ENCODE data around the gene ASB5. TPM values are rescaled to one million over a fixed set of nuclear protein-coding genes. Genes with fewer than 3 reads are reported as not detected.

The ASB5 gene
- total RNA-seq, 1 donor from 2014 or later: not detected

DNA sequence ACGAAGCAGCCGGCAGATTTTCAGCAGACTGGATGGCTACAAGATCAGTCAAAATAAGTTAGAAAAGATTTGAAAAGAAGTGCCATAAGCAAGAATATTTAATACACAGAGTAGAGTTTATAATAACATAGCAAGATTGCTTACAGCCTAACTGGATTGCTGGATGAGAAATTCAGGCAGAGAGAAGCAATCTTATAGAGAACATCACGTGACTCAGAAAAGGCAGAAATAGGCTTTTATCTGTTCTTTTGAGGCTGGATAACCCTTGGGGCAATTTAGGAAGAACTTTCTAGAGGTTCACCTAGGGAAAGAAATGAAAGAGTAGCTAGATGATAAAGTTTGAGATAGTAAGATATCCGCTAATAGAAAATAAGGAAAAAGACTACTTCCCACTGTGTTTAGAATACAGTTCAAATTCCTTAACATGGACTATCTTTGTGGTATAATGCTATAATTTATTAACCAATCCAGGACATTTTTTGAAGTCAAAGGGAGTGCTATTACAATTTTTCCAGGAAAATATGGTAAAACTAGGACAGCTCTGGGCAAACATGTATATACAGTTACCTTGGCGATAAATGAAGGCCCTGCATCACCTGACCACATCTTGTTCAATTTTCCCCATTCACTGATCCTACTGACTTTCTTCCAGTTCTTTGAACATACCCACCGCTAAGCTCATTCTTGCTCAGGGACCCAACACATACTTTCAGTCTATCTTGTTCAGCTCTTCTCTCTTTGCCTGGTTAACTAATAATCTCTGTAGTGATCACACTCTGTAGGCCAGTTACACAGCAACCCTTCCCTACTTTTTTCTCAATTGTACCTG is 38.0 kb upstream of the ASB5 start:
- peak overlapping the region; percentile 45 for H2AFZ ChIP-seq (replicated peaks)
- H4K20me1 ChIP-seq (ENCODE audit: low read depth): no peaks in the 10 kb centered on the region
- TF ChIP-seq EZH2 (IDR thresholded peaks at IDR 0.05): no peak
- TF ChIP-seq, protein P1, sequence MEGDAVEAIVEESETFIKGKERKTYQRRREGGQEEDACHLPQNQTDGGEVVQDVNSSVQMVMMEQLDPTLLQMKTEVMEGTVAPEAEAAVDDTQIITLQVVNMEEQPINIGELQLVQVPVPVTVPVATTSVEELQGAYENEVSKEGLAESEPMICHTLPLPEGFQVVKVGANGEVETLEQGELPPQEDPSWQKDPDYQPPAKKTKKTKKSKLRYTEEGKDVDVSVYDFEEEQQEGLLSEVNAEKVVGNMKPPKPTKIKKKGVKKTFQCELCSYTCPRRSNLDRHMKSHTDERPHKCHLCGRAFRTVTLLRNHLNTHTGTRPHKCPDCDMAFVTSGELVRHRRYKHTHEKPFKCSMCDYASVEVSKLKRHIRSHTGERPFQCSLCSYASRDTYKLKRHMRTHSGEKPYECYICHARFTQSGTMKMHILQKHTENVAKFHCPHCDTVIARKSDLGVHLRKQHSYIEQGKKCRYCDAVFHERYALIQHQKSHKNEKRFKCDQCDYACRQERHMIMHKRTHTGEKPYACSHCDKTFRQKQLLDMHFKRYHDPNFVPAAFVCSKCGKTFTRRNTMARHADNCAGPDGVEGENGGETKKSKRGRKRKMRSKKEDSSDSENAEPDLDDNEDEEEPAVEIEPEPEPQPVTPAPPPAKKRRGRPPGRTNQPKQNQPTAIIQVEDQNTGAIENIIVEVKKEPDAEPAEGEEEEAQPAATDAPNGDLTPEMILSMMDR (IDR thresholded peaks at IDR 0.05): no peak
- TF ChIP-seq EZH2phosphoT487 (IDR thresholded peaks at IDR 0.05): no peak
- H3K27ac ChIP-seq: no peak overlapping the region
- Mint-ChIP-seq H3K27ac (no peak overlapping the region), H3K4me1 (no peaks in the 10 kb centered on the region), H3K9me3 (no peaks in the 10 kb centered on the region), H3K27me3 (ENCODE audit: insufficient read depth, low read depth) (no peaks in the 10 kb centered on the region), H3K36me3 (no peaks in the 10 kb centered on the region), H3K4me3 (no peak overlapping the region)
- no peak overlapping the region for H3K4me2 ChIP-seq
- no peak overlapping the region for H3K9ac ChIP-seq
- no peaks in the 10 kb centered on the region for H3K36me3 ChIP-seq
- H3K4me1 ChIP-seq: no peaks in the 10 kb centered on the region
- H3K4me3 ChIP-seq: no peak overlapping the region
- no peaks in the 10 kb centered on the region for H3K9me3 ChIP-seq (ENCODE audit: low read depth)
- H3F3A ChIP-seq (ENCODE audit: low read depth): no peaks in the 10 kb centered on the region
- H3K27me3 ChIP-seq: no peaks in the 10 kb centered on the region
- no peak for DNase-seq (ENCODE audit: low spot score)
- no peaks in the 10 kb centered on the region for H3K79me2 ChIP-seq (ENCODE audit: low read depth)

DNA sequence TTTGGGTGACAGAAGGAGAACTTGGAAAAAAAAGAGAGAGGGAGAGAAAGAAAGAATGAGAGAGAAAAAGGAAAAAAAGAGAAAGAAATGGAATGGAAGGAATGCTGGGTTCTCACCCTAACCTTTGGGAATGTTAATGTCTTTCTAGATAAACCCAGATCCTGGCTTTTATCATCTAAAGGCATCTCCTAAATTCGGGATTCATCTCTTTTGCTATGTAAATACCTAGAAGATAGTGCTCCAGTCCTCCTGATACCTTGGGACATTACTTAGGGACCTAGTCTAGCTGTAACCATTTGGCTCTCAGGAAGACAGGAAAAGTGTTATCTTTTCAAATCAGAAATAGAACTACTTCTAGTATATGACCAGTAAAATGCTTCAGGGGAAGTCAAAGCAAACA is 34.9 kb upstream of the ASB5 start:
- Histone ChIP-seq H3K27me3 (no peaks in the 10 kb centered on the region), H3K4me3 (no peak overlapping the region), H2AFZ (replicated peaks) (no peak overlapping the region), H3K36me3 (no peaks in the 10 kb centered on the region), H3K9ac (no peak overlapping the region), H3K4me1 (peaks cover 6% of the 10 kb centered on the region), H3K79me2 (ENCODE audit: low read depth) (no peaks in the 10 kb centered on the region), H4K20me1 (ENCODE audit: low read depth) (no peaks in the 10 kb centered on the region), H3K9me3 (ENCODE audit: low read depth) (no peaks in the 10 kb centered on the region), H3F3A (ENCODE audit: low read depth) (no peaks in the 10 kb centered on the region), H3K4me2 (no peak overlapping the region), H3K27ac (no peak overlapping the region)
- DNase-seq (ENCODE audit: low spot score): no peak
- Mint-ChIP-seq H3K27ac (no peak overlapping the region), H3K27me3 (ENCODE audit: insufficient read depth, low read depth) (no peaks in the 10 kb centered on the region), H3K36me3 (no peaks in the 10 kb centered on the region), H3K9me3 (no peaks in the 10 kb centered on the region), H3K4me3 (no peak overlapping the region), H3K4me1 (no peaks in the 10 kb centered on the region)
- TF ChIP-seq, protein P1 (IDR thresholded peaks at IDR 0.05): no peak
- TF ChIP-seq EZH2phosphoT487 (IDR thresholded peaks at IDR 0.05): no peak
- TF ChIP-seq EZH2 (IDR thresholded peaks at IDR 0.05): no peak

DNA sequence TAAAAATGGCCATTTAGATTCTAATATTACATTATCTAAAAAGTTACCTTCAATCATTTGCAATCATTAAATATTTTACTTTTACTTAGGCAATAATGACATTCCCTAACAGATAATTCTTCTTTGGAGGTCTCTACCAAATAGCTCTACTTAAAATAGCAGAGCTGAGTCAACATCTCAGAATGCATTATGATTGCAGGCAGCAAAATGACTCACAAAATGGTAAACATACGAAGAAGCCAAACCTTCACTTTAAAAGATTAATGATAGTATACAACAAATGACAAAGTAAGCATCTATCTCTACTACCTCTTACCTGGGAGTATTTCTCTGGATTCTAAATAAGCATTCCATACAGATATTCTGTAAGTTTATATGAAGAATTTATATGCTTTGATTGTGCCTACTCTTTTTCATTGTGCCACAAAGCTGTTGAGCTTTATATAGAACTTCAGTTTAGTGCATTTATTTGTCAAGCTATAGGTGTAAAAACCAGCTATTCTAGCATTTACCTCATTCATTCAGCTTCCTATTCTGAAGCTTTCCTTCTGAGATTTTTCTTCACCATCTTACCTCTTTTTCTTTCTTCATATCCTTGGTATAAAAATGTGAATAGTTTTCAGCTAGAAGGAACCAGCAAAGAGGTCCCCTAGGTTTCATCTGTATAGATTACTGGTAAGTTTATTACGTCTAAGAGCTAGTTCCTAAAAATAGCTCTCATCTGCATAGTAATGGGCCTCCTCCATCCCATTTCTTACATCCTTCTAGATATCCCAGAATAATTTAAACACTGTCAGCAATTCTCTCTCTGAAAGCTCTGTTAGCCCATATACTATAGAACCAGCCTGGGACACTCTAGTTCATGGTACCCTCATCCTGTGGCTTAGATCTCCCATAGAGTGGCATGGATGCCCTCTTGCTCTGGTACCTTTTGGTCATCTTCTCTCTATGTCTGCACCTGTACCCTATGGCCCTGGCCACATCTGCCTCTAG is 33.6 kb upstream of the ASB5 start:
- H3K4me2 ChIP-seq: no peak overlapping the region
- no peak overlapping the region for H3K9ac ChIP-seq
- no peaks in the 10 kb centered on the region for H3K36me3 Mint-ChIP-seq
- no peak overlapping the region for H3K4me3 Mint-ChIP-seq
- H3K9me3 ChIP-seq (ENCODE audit: low read depth): no peaks in the 10 kb centered on the region
- no peaks in the 10 kb centered on the region for H3K4me1 Mint-ChIP-seq
- H3K27me3 ChIP-seq: no peaks in the 10 kb centered on the region
- TF ChIP-seq, protein P1 (IDR thresholded peaks at IDR 0.05): no peak
- TF ChIP-seq EZH2phosphoT487 (IDR thresholded peaks at IDR 0.05) (no peak), EZH2 (IDR thresholded peaks at IDR 0.05) (no peak)
- H3K27ac Mint-ChIP-seq: no peak overlapping the region
- no peaks in the 10 kb centered on the region for H4K20me1 ChIP-seq (ENCODE audit: low read depth)
- H2AFZ ChIP-seq (replicated peaks): no peak overlapping the region
- H3K27me3 Mint-ChIP-seq (ENCODE audit: insufficient read depth, low read depth): no peaks in the 10 kb centered on the region
- no peaks in the 10 kb centered on the region for H3K9me3 Mint-ChIP-seq
- peaks cover 6% of the 10 kb centered on the region for H3K4me1 ChIP-seq
- H3K36me3 ChIP-seq: no peaks in the 10 kb centered on the region
- H3K79me2 ChIP-seq (ENCODE audit: low read depth): no peaks in the 10 kb centered on the region
- H3K4me3 ChIP-seq: no peak overlapping the region
- no peak for DNase-seq (ENCODE audit: low spot score)
- no peaks in the 10 kb centered on the region for H3F3A ChIP-seq (ENCODE audit: low read depth)
- H3K27ac ChIP-seq: no peak overlapping the region
